ENCODE data around the gene KRT76. TPM values are rescaled to one million over a fixed set of nuclear protein-coding genes. Genes with fewer than 3 reads are reported as not detected.

The KRT76 gene
- total and polyA plus RNA-seq, 5 experiments from 2014 or later, result not detected

DNA sequence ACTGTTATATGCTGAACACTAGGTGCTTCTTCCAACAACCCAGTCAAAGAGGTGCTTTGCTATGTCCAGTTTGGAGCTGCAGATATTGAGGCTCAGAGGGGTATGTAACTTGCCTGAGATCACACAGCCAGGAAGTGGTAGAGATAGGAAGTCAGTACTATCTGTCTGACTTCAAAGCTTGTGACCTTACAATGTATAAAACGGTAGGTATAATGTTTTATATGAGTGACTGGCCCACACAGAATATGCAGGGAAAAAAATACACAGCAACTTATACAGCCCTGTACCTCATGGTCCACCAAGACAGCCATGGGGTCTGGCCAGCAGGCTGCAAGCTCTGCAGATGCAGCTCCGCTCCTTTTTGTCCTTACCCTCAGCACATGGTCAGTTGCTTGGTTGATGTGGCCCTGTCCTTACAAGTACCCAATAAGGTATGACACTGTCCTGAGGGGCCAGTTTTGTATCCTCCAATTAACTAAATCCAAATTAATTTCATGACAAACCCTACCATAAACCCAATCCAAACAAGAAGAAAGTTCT is 40.6 kb upstream of the KRT76 start:
- no peaks in the 10 kb centered on the region for H3K36me3 Mint-ChIP-seq
- ATAC-seq (peak in 1 of 2 donors; percentile 53), DNase-seq (no peak)
- peaks cover 10 to 22% (median 15%) of the 10 kb centered on the region in 4 donors for H3K4me1 Mint-ChIP-seq
- H3K4me3 Mint-ChIP-seq, result peak overlapping the region in 6 of 10 donors; percentile 20 to 50 (median 31)
- H3K27ac Mint-ChIP-seq, result peak overlapping the region in 4 of 10 donors; percentile 19 to 76 (median 56)
- H3K27me3 Mint-ChIP-seq, result peaks cover 0 to 4% (median 0%) of the 10 kb centered on the region in 5 donors
- POLR2A ChIA-PET, result no interaction called here
- H3K9me3 Mint-ChIP-seq, result no peaks in the 10 kb centered on the region

DNA sequence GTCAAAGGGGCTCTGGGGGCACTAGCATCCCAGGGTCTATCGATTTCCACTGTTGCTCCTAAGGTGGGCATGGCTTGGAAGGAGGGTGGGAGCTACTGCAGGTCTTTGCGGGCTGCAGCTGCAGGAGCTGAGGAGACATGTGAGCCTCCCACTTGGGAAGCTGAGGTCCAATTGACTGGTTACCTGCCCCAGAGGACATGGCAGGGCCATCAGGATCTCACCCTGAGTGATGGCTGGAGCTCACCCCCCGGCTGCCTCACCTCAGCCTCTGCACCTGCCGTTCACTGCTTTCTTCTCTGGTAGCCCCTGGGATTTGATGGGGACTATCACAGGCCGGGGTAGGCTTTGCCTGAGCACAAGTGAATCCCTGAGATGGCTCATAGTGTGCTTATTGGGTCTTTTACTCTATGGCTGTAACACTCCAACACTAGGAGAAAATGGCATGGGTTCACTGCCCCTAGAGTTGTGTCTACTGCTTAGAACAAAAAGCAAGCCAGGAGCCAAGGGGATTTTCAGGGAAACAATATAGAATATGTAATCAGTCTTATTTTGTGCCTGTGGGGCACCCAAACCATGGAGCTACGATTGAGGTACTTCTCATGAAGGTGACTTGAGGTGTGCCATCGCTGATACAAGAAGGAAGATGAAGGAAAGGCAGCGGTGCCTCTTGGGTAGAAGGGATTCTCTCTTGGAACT is 40.0 kb upstream of the KRT76 start:
- peaks cover 0 to 4% (median 0%) of the 10 kb centered on the region in 5 donors for H3K27me3 Mint-ChIP-seq
- POLR2A ChIA-PET, result no interaction called here
- ATAC-seq, result no peak
- H3K36me3 Mint-ChIP-seq, result no peaks in the 10 kb centered on the region
- no peak for DNase-seq
- peak overlapping the region in 3 of 10 donors; percentile 49 to 76 (median 64) for H3K27ac Mint-ChIP-seq
- peak overlapping the region in 6 of 10 donors; percentile 2 to 50 (median 24) for H3K4me3 Mint-ChIP-seq
- peaks cover 10 to 22% (median 15%) of the 10 kb centered on the region in 4 donors for H3K4me1 Mint-ChIP-seq
- H3K9me3 Mint-ChIP-seq, result no peaks in the 10 kb centered on the region

DNA sequence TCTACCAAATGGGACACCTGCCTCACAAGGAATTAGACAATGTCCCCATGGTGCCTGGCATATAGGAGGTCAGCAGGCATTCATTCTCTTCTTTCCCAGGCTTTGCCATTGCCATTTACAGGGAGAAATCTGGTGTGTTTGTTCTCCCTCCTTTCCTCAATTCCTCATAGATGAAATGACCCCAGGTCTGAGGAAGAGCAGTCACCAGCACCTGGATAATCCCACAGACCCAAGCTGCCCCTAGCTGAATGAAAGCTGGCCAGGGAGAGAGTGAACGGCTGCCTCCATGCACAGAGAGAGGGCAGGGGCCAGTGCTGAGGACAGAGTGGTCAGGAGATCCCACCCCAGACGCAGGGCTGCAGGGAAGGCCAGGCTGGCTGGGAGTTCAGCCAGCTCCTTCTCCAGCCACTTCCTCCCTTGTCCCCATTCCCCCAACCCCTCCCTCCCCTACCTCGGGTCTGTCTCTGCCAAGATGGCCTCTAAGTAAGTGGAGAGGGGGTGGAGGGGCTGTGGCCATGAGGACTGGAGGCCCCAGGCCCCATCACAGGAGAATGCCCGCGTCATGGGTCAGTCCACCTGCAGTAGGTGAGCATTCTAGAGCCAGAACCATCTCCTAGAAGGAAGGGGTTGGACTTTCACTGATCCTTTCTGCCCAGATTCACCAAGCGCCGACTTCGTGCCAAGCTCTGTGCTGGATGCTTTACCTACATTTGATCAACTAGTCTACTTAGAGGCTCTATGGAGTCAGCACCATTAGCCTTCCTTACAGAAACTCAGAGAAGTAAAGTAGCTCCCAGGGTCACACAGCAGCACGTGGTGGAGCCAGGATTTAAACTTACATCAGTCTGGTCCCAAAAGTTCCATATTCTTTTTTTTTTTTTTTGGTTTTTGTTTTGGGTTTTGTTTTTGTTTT is 38.8 kb upstream of the KRT76 start:
- H3K4me3 Mint-ChIP-seq, result no peak overlapping the region
- H3K27ac Mint-ChIP-seq, result no peak overlapping the region

DNA sequence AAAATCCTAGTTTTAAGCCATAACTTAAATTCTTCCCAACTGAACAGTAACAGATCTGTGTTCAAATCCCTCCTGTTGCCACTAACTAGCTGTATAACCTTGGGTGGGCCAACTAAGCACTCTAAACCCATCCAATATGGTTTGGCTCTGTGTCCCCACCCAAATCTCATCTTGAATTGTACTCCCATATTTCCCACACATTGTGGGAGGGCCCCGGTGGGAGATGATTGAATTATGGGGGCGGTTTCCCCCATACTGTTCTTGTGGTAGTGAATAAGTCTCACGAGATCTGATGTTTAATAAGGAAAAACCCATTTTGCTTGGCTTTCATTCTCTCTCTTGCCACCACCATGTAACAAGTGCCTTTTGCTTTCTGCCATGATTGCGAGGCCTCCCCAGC is 38.0 kb upstream of the KRT76 start:
- POLR2A ChIA-PET, result no interaction called here
- Mint-ChIP-seq H3K9me3 (no peaks in the 10 kb centered on the region), H3K27me3 (peaks cover 0 to 4% (median 0%) of the 10 kb centered on the region in 5 donors), H3K4me1 (peaks cover 8 to 18% (median 14%) of the 10 kb centered on the region in 4 donors), H3K36me3 (no peaks in the 10 kb centered on the region), H3K27ac (no peak overlapping the region), H3K4me3 (no peak overlapping the region)
- ATAC-seq (no peak), DNase-seq (no peak)

More for the DNA sequence above, 38.8 kb upstream of the KRT76 start:
- peaks cover 10 to 18% (median 14%) of the 10 kb centered on the region in 4 donors for H3K4me1 Mint-ChIP-seq
- POLR2A ChIA-PET, result interaction anchor here (0.6 kb wide), 1 partner anchor 206 kb away, joined by 3 read pairs; no protein-coding TSS in a partner anchor
- H3K9me3 Mint-ChIP-seq, result no peaks in the 10 kb centered on the region
- ATAC-seq, result no peak
- no peaks in the 10 kb centered on the region for H3K36me3 Mint-ChIP-seq
- peaks cover 0 to 4% (median 0%) of the 10 kb centered on the region in 5 donors for H3K27me3 Mint-ChIP-seq
- no peak for DNase-seq

DNA sequence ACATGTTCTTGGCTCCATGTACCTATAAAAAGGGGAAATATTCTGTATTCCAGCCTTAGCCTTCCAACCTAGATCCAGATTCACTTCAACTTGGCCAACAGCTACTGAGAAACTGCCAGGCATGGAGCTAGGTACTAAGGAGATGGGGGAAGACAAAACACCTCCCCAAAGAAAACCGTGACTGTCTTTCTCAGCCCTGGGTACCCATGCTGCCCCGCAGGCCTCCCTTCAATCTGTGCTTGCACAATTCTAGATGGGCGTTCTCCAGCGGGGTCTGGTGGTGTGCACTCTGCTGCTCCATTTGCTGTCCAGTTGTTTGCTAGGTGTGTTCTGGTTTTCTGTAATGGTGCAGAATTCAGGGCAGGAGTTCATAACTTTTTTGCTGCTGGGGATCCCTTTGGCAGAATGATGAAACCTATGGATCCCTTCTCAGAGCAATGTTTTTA is 37.6 kb upstream of the KRT76 start:
- POLR2A ChIA-PET, result no interaction called here
- DNase-seq (no peak), ATAC-seq (no peak)
- peaks cover 0 to 4% (median 0%) of the 10 kb centered on the region in 5 donors for H3K27me3 Mint-ChIP-seq
- H3K27ac Mint-ChIP-seq, result no peak overlapping the region
- H3K4me3 Mint-ChIP-seq, result no peak overlapping the region
- no peaks in the 10 kb centered on the region for H3K36me3 Mint-ChIP-seq
- peaks cover 8 to 18% (median 14%) of the 10 kb centered on the region in 4 donors for H3K4me1 Mint-ChIP-seq
- no peaks in the 10 kb centered on the region for H3K9me3 Mint-ChIP-seq

DNA sequence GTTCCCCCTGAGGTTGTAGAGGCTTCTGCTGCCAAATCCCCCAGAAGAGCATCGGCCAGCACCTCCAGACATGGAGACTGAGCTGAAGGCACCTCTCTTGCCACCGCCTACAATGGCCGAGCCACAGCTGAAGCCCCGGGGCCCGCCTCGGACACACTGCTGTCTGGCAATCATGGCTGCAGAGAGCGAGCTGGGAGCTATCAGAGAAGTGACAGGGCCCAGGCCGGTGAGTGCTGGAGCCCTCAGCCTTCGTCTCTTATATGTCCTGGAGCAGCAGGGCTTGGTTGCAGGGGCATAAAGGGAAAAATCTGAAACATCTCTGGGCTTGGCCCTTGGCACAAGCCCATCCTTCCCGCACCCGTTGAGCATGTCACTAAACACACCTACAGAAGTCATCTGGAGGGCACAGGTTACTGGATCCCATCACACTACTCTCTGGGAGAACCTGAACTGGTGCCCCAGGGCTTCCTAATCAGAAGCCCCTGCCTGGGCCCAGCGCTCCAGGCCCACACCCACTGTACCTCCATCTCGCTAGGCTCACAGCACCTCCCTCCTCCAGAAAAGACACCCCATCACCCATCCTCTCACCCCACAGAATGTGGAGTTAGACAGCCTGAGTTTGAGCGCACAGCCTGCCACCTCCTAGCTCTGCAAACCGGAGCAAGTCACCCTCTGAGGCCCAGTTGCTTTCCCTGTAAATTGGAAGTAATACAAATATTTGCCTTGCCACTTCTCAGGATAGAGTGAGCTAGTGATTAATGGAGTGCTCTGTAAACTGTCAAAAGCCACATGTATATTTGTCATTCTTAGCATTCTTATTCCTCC is 37.0 kb upstream of the KRT76 start, which contains the start of gene KRT4:
KRT4 (minus strand) TSS at position 232 of the 825 bp plus-strand sequence; CDS start at position 174, 58 bp downstream.
- Mint-ChIP-seq H3K27ac (peak within 1 kb of the TSS in 4 of 10 donors; percentile 12 to 90 (median 38)), H3K36me3 (no peaks in the 10 kb centered on the region), H3K4me1 (peaks cover 8 to 18% (median 14%) of the 10 kb centered on the region in 4 donors), H3K27me3 (peaks cover 0 to 2% (median 0%) of the 10 kb centered on the region in 5 donors), H3K4me3 (no peak within 1 kb of the TSS), H3K9me3 (no peaks in the 10 kb centered on the region)
- no peak for DNase-seq
- POLR2A ChIA-PET, result no interaction called here
- ATAC-seq, result no peak

DNA sequence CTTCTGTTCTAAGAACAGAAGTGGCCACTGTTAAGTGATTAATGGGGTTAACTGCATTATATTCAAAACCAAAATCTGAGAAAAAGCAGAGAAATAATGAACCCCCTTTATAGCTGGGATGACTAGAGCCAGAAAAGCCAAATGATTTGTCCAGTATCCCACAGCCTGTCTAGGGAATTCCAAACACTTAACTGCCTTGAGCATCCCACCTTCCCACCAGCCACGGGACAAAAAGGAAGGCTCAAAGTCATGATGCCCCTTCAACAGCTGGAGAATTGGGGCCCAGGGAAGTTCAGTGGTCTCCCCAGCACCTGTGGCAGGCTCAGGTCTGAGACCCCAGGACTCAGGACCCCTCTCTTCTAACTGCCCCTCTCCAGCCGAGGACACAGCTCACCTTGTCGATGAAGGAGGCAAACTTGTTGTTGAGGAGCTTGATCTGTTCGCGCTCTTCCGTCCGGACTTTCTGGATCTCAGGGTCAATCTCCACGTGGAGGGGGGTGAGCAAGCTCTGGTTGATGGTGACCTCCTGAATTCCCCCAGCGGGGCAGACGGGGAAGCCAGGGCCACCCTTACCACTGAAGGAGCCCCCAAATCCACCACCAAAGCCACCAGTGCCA is 36.2 kb upstream of the KRT76 start:
- no peak for ATAC-seq
- Mint-ChIP-seq H3K9me3 (no peaks in the 10 kb centered on the region), H3K4me3 (no peak overlapping the region), H3K27ac (no peak overlapping the region), H3K36me3 (no peaks in the 10 kb centered on the region), H3K4me1 (peaks cover 8 to 13% (median 11%) of the 10 kb centered on the region in 4 donors), H3K27me3 (peaks cover 0 to 2% (median 0%) of the 10 kb centered on the region in 5 donors)
- DNase-seq, result no peak
- POLR2A ChIA-PET, result no interaction called here

DNA sequence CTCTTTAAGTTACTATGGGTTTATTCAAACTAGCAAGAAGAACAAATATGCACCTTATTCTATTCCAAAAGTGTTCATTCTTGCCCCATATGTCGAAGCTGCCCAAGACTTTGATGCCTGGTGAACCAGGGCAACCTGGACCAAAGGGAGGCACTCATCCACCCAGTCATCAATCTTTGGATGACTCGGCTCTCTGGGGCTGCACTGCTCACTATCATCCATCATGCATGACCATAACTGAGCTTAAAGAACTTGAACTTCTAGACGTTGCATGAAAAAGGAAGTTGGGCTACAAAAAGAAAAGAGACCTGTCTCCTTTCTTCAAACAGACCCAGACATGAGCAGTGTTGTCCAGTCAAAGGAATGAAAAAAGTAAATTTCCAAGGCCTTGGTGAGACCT is 35.6 kb upstream of the KRT76 start:
- H3K4me1 Mint-ChIP-seq, result peaks cover 5 to 8% (median 6%) of the 10 kb centered on the region in 4 donors
- no peaks in the 10 kb centered on the region for H3K9me3 Mint-ChIP-seq
- peaks cover 0 to 6% (median 1%) of the 10 kb centered on the region in 5 donors for H3K27me3 Mint-ChIP-seq
- DNase-seq (no peak), ATAC-seq (no peak)
- no peaks in the 10 kb centered on the region for H3K36me3 Mint-ChIP-seq
- POLR2A ChIA-PET, result no interaction called here
- H3K27ac Mint-ChIP-seq, result peak overlapping the region in 1 of 10 donors; percentile 43
- no peak overlapping the region for H3K4me3 Mint-ChIP-seq

DNA sequence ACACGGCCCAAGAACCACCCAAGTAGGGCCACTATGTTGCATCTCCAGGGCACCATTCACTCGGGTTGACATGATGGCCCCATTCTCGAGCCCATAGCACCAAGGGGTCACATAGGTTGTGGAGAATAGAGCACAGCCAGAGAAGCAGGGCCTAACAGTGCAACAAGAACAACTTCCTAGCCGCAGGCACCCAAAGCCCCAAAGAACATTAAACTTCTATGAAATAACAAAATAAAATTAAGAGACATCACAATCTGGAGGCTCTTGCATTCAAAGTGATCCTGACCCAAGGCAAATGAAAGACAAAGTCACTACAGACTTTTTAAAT is 34.9 kb upstream of the KRT76 start:
- Mint-ChIP-seq H3K27me3 (peaks cover 0 to 10% (median 2%) of the 10 kb centered on the region in 5 donors), H3K9me3 (no peaks in the 10 kb centered on the region), H3K4me3 (no peak overlapping the region), H3K27ac (peak overlapping the region in 2 of 10 donors; percentile 47 to 69), H3K36me3 (no peaks in the 10 kb centered on the region), H3K4me1 (peaks cover 0 to under 1% (median under 1%) of the 10 kb centered on the region in 4 donors)
- POLR2A ChIA-PET, result no interaction called here
- DNase-seq (no peak), ATAC-seq (no peak)

DNA sequence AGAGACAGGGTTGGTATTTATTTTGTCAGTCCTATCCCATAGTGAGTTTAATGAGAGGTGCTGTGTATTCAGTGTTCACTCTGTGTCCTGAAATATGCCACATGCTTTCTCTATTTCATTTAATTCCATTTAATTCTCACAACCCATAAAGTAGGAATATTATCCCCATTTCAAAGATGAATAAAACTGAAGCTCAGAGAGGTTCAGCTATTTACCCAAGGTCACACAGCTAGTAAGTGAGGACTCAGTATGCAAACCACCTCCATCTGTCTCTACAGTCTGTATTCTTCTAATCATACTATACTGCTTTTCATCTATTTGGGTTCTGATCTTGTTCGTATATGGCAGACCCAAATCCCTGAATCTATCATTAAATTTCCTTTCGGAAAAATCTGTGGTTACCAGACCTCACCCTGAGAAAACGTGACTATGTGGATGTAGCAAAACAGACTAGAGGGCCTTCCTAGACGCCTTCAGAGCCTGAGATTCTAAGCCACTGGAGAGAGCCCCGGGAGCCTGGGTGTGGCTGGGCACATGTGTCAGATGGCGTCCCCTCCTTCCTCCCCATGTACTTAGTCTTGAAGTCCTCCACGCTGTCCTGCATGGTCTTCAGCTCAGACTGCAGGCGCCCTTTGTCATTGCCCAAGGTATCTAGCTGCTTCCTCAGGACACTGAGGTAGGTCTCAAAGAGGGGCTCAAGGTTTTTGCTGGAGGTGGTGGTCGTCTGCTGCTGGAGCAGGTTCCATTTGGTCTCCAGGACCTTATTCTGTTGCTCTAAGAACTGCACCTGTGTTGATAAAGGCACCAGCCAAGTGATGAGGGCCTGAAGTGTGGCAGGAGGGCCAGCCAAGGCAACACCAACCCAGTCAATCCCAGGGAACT is 34.3 kb upstream of the KRT76 start:
- Mint-ChIP-seq H3K27ac (no peak overlapping the region), H3K9me3 (no peaks in the 10 kb centered on the region), H3K4me1 (no peaks in the 10 kb centered on the region), H3K36me3 (no peaks in the 10 kb centered on the region), H3K27me3 (peaks cover 0 to 10% (median 2%) of the 10 kb centered on the region in 5 donors), H3K4me3 (no peak overlapping the region)
- ATAC-seq (no peak), DNase-seq (no peak)
- POLR2A ChIA-PET, result no interaction called here

DNA sequence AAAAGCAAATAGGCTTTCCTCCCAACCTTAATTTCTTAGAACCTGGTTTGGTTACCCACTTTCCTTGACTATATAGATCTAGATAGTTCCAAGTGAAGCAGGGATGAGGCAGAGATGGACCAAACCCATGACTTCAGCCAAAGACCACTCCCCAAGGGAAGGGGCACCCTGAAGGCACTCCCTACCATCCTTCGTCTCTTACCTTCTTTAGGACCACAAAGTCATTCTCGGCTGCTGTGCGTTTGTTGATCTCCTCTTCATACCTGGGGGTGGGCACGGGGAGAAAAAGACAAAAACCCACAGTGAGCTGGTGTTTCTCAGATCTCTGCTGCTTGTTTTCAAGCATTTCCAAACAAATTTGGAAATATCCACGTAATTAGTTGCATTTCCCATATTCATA is 33.4 kb upstream of the KRT76 start:
- Mint-ChIP-seq H3K9me3 (no peaks in the 10 kb centered on the region), H3K27me3 (peaks cover 0 to 10% (median 2%) of the 10 kb centered on the region in 5 donors), H3K36me3 (no peaks in the 10 kb centered on the region), H3K27ac (no peak overlapping the region), H3K4me3 (no peak overlapping the region), H3K4me1 (no peaks in the 10 kb centered on the region)
- POLR2A ChIA-PET, result no interaction called here
- no peak for DNase-seq
- no peak for ATAC-seq
